HG03280 (cell line): ENCODE measurements around the gene OR6C75.
"Not testable (repeated sequence)": the region's sequence is repeated elsewhere in the genome, so short reads cannot be mapped to it uniquely, and the experiment has no call there.

Experiments
- ATAC-seq: cut with Tn5 transposase; IDR thresholded peaks from one replicate; pipeline ENCODE4 v1.9.1; 2021; ENCODE audit warnings: mild to moderate bottlenecking, moderate library complexity; ENCODE audit not compliant: unreplicated experiment

The OR6C75 gene

GRCh38 chr12:55362675-55363074, at the start of gene OR6C75:
Gene OR6C75, plus strand, starts transcription at chr12:55362975. Its CDS starts 2,136 bp downstream, at chr12:55365111.
- ATAC-seq: no peak

GRCh38 chr12:55314043-55314442, 48.7 kb upstream of the OR6C75 start, which contains the start of gene OR6C1:
Gene OR6C1, plus strand, starts transcription at chr12:55314343. Its CDS starts 6,257 bp downstream, at chr12:55320600.
- ATAC-seq: no peak

GRCh38 chr12:55320201-55320600, 42.6 kb upstream of the OR6C75 start:
- no peak for ATAC-seq

DNA sequence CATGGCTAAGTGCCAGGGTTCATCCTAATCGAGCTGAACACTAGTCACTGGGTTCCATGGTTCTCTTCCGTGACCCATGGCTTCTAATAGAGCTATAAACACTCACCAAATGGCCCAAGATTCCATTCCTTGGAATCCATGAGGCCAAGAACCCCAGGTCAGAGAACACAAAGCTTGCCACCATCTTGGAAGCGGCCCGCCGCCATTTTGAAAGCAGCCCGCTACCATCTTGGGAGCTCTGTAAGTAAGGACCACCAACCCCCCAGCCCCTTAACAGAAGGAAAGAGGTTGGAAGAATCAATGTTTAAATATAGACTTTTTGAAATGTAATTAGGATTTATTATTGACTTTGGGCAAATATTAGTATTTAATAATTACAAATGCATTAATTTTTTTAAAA, 37.0 kb upstream of the OR6C75 start:
- not testable (repeated sequence) for ATAC-seq

- ATAC-seq: no peak
Observed at GRCh38 chr12:55330446-55330845, 32.3 kb upstream of the OR6C75 start, which contains the start of gene OR6C3. Gene OR6C3, plus strand, starts transcription at chr12:55330746. Its CDS starts 955 bp downstream, at chr12:55331701.

GRCh38 chr12:55336002-55336401, 26.8 kb upstream of the OR6C75 start:
- ATAC-seq: no peak

DNA sequence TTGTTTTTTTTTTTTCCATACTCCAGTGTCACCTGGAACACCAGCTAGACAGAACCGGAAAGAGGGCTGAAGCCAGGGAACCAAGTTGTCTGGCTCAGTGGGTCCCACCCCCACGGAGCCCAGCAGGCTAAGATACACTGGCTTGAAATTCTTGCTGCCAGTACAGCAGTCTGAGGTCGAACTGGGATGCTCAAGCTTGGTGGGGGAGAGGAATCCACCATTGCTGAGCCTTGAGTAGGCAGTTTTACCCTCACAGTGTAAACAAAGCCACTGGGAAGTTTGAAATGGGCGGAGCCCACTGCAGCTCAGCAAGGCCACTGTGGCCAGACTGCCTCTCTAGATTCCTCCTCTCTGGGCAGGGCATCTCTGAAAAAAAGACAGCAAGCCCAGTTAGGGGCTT, 7.4 kb upstream of the OR6C75 start:
- ATAC-seq: not testable (repeated sequence)

DNA sequence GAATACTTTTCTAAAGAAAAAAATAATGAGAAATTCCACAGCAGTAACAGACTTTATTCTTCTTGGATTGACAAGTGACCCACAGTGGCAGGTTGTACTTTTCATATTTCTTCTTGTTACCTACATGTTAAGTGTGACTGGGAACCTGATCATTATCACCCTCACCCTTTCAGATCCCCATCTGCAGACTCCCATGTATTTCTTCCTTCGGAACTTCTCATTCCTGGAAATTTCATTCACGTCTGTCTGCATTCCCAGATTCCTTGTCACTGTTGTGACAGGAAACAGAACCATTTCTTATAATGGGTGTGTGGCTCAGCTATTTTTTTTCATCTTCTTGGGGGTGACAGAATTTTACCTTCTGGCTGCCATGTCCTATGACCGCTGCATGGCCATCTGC, 2.3 kb downstream of the OR6C75 start:
- no peak for ATAC-seq

DNA sequence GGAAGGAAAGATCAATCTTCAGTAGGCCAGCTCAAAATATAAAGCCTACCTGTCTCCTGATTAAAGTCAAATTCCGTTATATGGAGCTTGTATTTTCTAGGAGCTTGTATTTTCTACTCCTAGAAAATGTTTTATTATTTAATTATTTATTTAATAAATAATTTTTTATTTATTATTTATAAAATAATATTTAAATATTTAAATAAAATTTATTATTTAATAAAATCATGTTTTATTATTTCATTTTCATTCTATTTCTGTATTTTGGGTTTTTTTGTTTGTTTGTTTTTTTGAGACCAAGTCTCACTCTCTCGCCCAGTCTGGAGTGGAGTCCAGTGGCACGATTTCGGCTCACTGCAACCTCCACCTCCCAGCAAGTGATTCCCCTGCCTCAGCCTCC, 9.7 kb downstream of the OR6C75 start:
- no peak for ATAC-seq

DNA sequence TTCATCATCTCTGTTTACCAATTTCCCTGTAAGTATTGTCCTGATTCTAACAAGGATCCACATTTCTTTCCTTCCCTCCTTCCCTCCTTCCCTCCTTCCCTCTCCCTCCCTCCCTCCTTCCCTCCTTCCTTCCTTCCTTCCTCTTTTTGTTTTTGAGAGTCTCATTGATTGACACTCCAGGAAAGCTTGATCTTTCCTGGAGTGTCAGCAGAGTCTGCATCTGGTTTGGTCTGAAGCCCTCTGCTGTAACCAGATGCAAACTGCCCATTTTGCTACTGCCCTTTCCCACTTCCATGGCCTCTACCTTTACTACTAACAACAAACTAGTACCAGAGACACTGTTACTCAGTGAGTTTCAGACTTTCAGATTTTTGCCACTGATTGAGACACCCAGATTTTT, 23.1 kb downstream of the OR6C75 start:
- ATAC-seq: no peak

DNA sequence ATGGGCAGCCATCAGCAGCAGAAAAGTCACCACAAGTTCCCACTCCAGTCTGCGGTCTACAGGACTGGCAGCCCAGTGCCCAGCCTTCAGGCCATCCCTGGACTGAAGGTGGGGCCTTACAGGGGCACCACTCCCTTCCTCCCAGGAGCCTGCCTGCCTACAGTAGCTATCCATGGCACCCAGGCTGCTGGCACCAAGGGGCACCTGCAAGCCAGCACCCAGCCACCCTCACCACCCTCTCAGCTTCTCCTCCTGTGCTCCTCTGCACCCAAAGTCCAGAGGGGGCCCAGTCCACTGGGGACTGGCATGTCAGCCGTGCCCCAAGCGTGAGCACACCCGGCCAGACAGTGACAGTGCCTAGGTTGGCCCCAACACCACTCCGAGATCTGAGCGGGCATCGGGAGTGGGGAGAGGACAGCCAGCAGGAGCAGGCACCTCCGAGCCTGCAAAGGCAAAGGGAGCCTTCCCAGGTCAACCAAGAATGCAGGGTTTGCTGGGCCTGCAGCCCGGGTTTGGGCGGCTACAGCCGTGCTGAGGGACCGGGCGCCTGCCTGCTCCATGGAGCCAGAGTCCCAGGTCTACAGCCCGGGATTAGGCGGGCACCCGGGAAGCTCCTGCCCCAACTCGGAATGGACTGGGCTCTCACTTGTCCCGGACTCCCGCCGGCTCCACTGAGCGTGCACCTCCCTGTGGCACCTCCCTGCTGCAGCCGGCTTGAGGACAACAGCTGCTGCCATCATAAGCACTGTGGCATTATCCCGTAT, 29.4 kb downstream of the OR6C75 start:
- ATAC-seq: no peak

DNA sequence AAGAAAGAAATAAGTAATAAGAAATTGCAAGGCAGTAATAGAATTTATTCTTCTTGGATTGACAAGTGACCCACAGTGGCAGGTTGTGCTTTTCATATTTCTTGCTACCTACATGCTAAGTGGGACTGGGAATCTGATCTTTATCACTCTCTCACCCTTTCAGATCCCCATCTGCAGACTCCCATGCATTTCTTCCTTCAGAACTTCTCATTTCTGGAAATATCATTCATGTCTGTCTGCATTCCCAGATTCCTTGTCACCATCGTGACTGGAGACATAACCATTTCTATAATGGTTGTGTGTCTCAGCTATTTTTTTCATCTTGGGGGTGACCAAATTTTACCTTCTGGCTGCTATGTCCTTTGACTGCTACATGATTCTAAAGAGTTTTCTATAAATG, 33.6 kb downstream of the OR6C75 start:
- ATAC-seq: no peak

GRCh38 chr12:55400229-55400628, 37.5 kb downstream of the OR6C75 start, which contains the start of gene OR6C65:
Gene OR6C65, plus strand, starts transcription at chr12:55400529. Its CDS starts 0 bp downstream, at chr12:55400529.
- no peak for ATAC-seq

GRCh38 chr12:55407866-55408265, 45.1 kb downstream of the OR6C75 start:
- no peak for ATAC-seq

- ATAC-seq: not testable (repeated sequence)
Observed at GRCh38 chr12:55409133-55409532, 46.4 kb downstream of the OR6C75 start.

GRCh38 chr12:55412138-55412537, 49.4 kb downstream of the OR6C75 start:
- ATAC-seq: not testable (repeated sequence)

DNA sequence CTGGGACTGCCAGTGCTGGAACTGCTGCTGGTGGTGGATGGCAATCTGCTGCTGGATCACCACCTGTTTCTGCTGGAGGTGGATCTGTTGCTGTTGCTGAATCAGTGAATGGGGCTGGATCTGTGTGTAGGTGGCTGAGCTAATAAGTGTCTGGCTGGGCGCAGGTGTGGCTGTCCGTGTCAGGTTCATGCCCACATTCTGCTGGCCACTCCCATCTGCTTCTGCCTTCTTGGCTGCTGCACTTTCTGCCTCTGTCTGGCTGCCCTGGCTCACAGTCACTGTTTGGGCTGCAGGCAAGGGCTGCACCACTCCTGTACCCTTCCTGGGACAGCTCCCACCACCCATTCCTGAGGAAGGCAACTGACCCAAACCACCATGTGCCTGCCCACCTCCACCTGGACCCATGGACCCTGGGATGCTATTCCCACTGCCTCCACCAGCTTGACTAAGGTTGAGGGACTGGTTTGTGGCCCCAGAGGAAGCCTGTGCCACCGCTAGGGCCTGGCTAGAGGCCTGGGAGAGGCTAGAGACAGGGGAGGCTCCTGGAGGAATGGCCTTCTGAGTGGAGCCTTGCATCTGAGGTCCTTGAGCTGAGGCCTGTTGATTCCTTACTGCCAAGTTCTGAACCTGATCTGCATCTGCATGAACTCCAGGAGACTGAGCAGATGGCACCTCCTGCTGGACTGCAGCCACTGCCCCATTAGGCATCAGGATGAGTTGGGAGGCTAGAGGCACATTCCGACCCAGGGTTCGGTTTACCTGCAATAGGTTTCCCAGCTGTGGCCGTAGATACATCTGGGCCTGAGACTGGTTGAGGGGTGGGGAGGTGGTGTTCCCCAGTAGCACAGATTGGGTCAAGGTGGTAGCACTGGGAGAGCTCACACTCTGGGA, 51.0 kb downstream of the OR6C75 start:
- ATAC-seq: not testable (repeated sequence)

- ATAC-seq: not testable (repeated sequence)
Observed at GRCh38 chr12:55414396-55414823, 51.6 kb downstream of the OR6C75 start.

- ATAC-seq: not testable (repeated sequence)
Observed at GRCh38 chr12:55414889-55415288, 52.1 kb downstream of the OR6C75 start.

- no peak for ATAC-seq
Observed at GRCh38 chr12:55416961-55417360, 54.2 kb downstream of the OR6C75 start.
